ENCODE measurements around the gene CHML. TPM values are rescaled to one million over a fixed set of nuclear protein-coding genes. Genes with fewer than 3 reads are reported as not detected.

CHML gene
- total RNA-seq, 4 donors from 2014 or later: 1.6 to 14.6 (median 12.9) TPM

GRCh38 chr1:241612533-241613477 is 27.4 kb downstream of the CHML start:
- Histone ChIP-seq H3K36me3 (no peaks in the 10 kb centered on the region), H3K4me3 (no peak overlapping the region), H3K9me3 (no peaks in the 10 kb centered on the region), H3K4me1 (peaks cover 3 to 46% (median 12%) of the 10 kb centered on the region in 4 donors), H3K27ac (no peak overlapping the region), H3K27me3 (no peaks in the 10 kb centered on the region)
- TF ChIP-seq POLR2AphosphoS5 (IDR thresholded peaks at IDR 0.05): no peak
- TF ChIP-seq CTCF (IDR thresholded peaks at IDR 0.05): no peak
- no peak for TF ChIP-seq POLR2A (IDR thresholded peaks at IDR 0.05)
- no peak for TF ChIP-seq EP300 (IDR thresholded peaks at IDR 0.05; ENCODE audit: low read depth)
- whole genome bisulfite sequencing, 2 donors (ENCODE audit: low coverage in 1 of 2): 75 to 77% methylated on average over 9 of the region's 9 CpGs
- intact Hi-C loops (cut with DNase I; ENCODE audit: low total_unique reads): no loop called here
- in situ Hi-C loops (cut with MboI; ENCODE audit: low pct_ligation_motif_present in 1 of 4, low pct_unique_long_range_greater_than_20kb in 1 of 4, low sequenced_read_pairs in 3 of 4): loop anchor here in 3 of 4 donors (25.0 kb wide), 2 partner anchors 224 to 374 kb away; partner anchors contain the start of genes EXO1 (in 2 of the 3) and MAP1LC3C (in 2 of the 3)
- no peak for DNase-seq

GRCh38 chr1:241611736-241612135 is 28.4 kb downstream of the CHML start:
- no peak for TF ChIP-seq POLR2A (IDR thresholded peaks at IDR 0.05)
- Histone ChIP-seq H3K27me3 (no peaks in the 10 kb centered on the region), H3K4me1 (peaks cover 3 to 46% (median 12%) of the 10 kb centered on the region in 4 donors), H3K4me3 (no peak overlapping the region), H3K9me3 (no peaks in the 10 kb centered on the region), H3K27ac (no peak overlapping the region), H3K36me3 (no peaks in the 10 kb centered on the region)
- in situ Hi-C loops (cut with MboI; ENCODE audit: low pct_ligation_motif_present in 1 of 4, low pct_unique_long_range_greater_than_20kb in 1 of 4, low sequenced_read_pairs in 3 of 4): loop anchor here in 3 of 4 donors (25.0 kb wide), 2 partner anchors 226 to 376 kb away; partner anchors contain the start of genes EXO1 (in 2 of the 3) and MAP1LC3C (in 2 of the 3)
- whole genome bisulfite sequencing, 2 donors (ENCODE audit: low coverage in 1 of 2): 57 to 61% methylated on average over 1 of the region's 1 CpG
- intact Hi-C loops (cut with DNase I; ENCODE audit: low total_unique reads): no loop called here
- no peak for DNase-seq

- intact Hi-C loops (cut with DNase I; ENCODE audit: low total_unique reads): no loop called here
- in situ Hi-C loops (cut with MboI; ENCODE audit: low pct_ligation_motif_present in 1 of 4, low pct_unique_long_range_greater_than_20kb in 1 of 4, low sequenced_read_pairs in 3 of 4): loop anchor here in 3 of 4 donors (25.0 kb wide), 2 partner anchors 226 to 376 kb away; partner anchors contain the start of genes EXO1 (in 2 of the 3) and MAP1LC3C (in 2 of the 3)
- Histone ChIP-seq H3K4me3 (no peak overlapping the region), H3K27ac (no peak overlapping the region), H3K4me1 (peaks cover 3 to 44% (median 12%) of the 10 kb centered on the region in 4 donors), H3K36me3 (no peaks in the 10 kb centered on the region), H3K9me3 (no peaks in the 10 kb centered on the region), H3K27me3 (no peaks in the 10 kb centered on the region)
- TF ChIP-seq CTCF (IDR thresholded peaks at IDR 0.05) (peak; percentile 67 to 82 (median 74)), POLR2A (IDR thresholded peaks at IDR 0.05) (no peak), POLR2AphosphoS5 (IDR thresholded peaks at IDR 0.05) (no peak), EP300 (IDR thresholded peaks at IDR 0.05; ENCODE audit: low read depth) (no peak)
- 15% methylated on average over 3 of the region's 3 CpGs for WGBS, 2 donors (ENCODE audit: low coverage in 1 of 2)
- DNase-seq: no peak
Observed at GRCh38 chr1:241611063-241611462, 29.1 kb downstream of the CHML start.

GRCh38 chr1:241610056-241610815 is 29.9 kb downstream of the CHML start:
- peak; percentile 35 for DNase-seq
- Histone ChIP-seq H3K4me1 (peaks cover 0 to 38% (median 12%) of the 10 kb centered on the region in 4 donors), H3K27ac (no peak overlapping the region), H3K36me3 (no peaks in the 10 kb centered on the region), H3K9me3 (no peaks in the 10 kb centered on the region), H3K27me3 (no peaks in the 10 kb centered on the region), H3K4me3 (no peak overlapping the region)
- in situ Hi-C loops (cut with MboI; ENCODE audit: low pct_ligation_motif_present in 1 of 4, low pct_unique_long_range_greater_than_20kb in 1 of 4, low sequenced_read_pairs in 3 of 4) (loop anchor here in 3 of 4 donors (25.0 kb wide), 2 partner anchors 227 to 377 kb away; partner anchors contain the start of genes EXO1 (in 2 of the 3) and MAP1LC3C (in 2 of the 3)), intact Hi-C loops (cut with DNase I; ENCODE audit: low total_unique reads) (no loop called here)
- TF ChIP-seq CTCF (IDR thresholded peaks at IDR 0.05): no peak
- peak in 1 of 3 donors; percentile 25 for TF ChIP-seq POLR2AphosphoS5 (IDR thresholded peaks at IDR 0.05)
- TF ChIP-seq POLR2A (IDR thresholded peaks at IDR 0.05): no peak
- no peak for TF ChIP-seq EP300 (IDR thresholded peaks at IDR 0.05; ENCODE audit: low read depth)
- WGBS, 2 donors (ENCODE audit: low coverage in 1 of 2): 28 to 37% methylated on average over 8 of the region's 8 CpGs
